HTERT RPE-1 (cell line): ENCODE data around the gene PAQR9.

Source experiments
- in situ Hi-C: fragments of 300-500 bp; cut with MboI; formaldehyde crosslinking; loops from 4 replicates; pipeline ENCODE4 v1.14.3; 2020; ENCODE audit warnings: low sequenced_read_pairs

Gene PAQR9

GRCh38 chr3:142926368-142926944 is 37.0 kb downstream of the PAQR9 start:
- in situ Hi-C loops, result no loop called here

- in situ Hi-C loops, result no loop called here
These were observed 38.3 kb downstream of the PAQR9 start for GRCh38 chr3:142925140-142925539.

- in situ Hi-C loops, result no loop called here
These were observed 39.8 kb downstream of the PAQR9 start for GRCh38 chr3:142923694-142924093.

GRCh38 chr3:142916605-142917004 is 46.9 kb downstream of the PAQR9 start:
- in situ Hi-C loops, result no loop called here

GRCh38 chr3:142915636-142916035 is 47.8 kb downstream of the PAQR9 start:
- in situ Hi-C loops, result no loop called here

- in situ Hi-C loops, result no loop called here
These were observed 49.1 kb downstream of the PAQR9 start for GRCh38 chr3:142914286-142914811.

- in situ Hi-C loops, result no loop called here
These were observed 50.0 kb downstream of the PAQR9 start for GRCh38 chr3:142913432-142913831.

GRCh38 chr3:142912402-142913172 is 50.9 kb downstream of the PAQR9 start:
- in situ Hi-C loops, result no loop called here
